ENCODE results near the gene NRXN3. TPM values are rescaled to one million over a fixed set of nuclear protein-coding genes. Genes with fewer than 3 reads are reported as not detected.

Gene NRXN3
- total and polyA plus RNA-seq, 2 of the 13 experiments (the other 11 are each of a cell fraction or from before 2014, with no cell fraction given), result 0.03 TPM; not detected in 1

DNA sequence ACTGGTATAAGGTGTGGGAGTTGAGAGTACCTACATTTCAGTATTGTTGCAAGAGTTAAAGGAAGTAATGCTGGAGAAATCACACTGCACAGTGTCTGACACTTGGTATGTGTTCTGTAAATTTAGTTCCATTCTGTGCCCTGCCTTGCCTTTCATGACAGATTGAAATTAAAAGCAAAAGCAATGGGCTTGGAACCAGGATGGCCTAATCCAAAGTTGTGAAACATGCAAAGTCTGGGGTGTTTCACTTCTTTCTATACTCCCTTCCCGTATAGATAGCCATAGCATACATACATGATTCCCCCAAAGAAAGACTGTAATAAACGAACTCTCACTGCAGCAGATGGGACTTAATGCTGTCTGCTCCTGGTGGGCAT lies 281.1 kb downstream of the NRXN3 start:
- in situ Hi-C loops (cut with HindIII; ENCODE audit: extremely low pct_ligation_motif_present, low pct_unique_long_range_greater_than_20kb), result no loop called here
- intact Hi-C loops (cut with micrococcal nuclease; ENCODE audit: unreplicated experiment), result no loop called here
- ChIA-PET CTCF (ENCODE audit: low intra/inter-chr PET ratio, low total read pairs) (no interaction called here), POLR2A (no interaction called here)
- FAIRE-seq (no peak), DNase-seq (ENCODE audit: low spot score) (no peak), ATAC-seq (no peak)
- Histone ChIP-seq H3K36me3 (replicated peaks in 1 of 2; ENCODE audit: control insufficient read depth in 1 of 2, insufficient read depth in 2 of 2, low read length in 2 of 2) (no peaks in the 10 kb centered on the region), H3K27ac (ENCODE audit: extremely low read length, insufficient read depth, low read length) (no peak overlapping the region), H3K9me3 (ENCODE audit: low read length) (no peaks in the 10 kb centered on the region), H2AFZ (ENCODE audit: low read length) (no peak overlapping the region), H3K79me2 (ENCODE audit: insufficient read depth, low read length) (no peaks in the 10 kb centered on the region), H4K20me1 (ENCODE audit: insufficient read depth, low read length) (no peaks in the 10 kb centered on the region), H3K4me2 (ENCODE audit: low read depth, low read length) (no peak overlapping the region), H3K27me3 (ENCODE audit: control insufficient read depth in 1 of 2, insufficient read depth in 2 of 2, low read length in 2 of 2) (no peaks in the 10 kb centered on the region), H3K4me3 (replicated peaks in 1 of 3; ENCODE audit: insufficient read depth in 1 of 3, low read depth in 2 of 3, low read length in 3 of 3) (no peak overlapping the region), H3K9ac (ENCODE audit: insufficient read depth, low read depth, low read length) (no peak overlapping the region), H3K4me1 (ENCODE audit: insufficient read depth, low read length) (no peaks in the 10 kb centered on the region)
- WGBS (ENCODE audit: low lambda C conversion rate), result 0% methylated on average over 2 of the region's 2 CpGs
- TF ChIP-seq ZNF724P (CRISPR knock-in tag; IDR thresholded peaks at IDR 0.05; ENCODE audit: borderline replicate concordance) (no peak), ETV6 (CRISPR knock-in tag; conservative IDR thresholded peaks at IDR 0.05) (no peak), ZNF570 (CRISPR knock-in tag; IDR thresholded peaks at IDR 0.05; ENCODE audit: borderline replicate concordance) (no peak)
- TF ChIP-seq, protein P1, sequence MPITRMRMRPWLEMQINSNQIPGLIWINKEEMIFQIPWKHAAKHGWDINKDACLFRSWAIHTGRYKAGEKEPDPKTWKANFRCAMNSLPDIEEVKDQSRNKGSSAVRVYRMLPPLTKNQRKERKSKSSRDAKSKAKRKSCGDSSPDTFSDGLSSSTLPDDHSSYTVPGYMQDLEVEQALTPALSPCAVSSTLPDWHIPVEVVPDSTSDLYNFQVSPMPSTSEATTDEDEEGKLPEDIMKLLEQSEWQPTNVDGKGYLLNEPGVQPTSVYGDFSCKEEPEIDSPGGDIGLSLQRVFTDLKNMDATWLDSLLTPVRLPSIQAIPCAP (CRISPR knock-in tag; IDR thresholded peaks at IDR 0.05; ENCODE audit: low read depth), result no peak
- TF ChIP-seq, protein P2, sequence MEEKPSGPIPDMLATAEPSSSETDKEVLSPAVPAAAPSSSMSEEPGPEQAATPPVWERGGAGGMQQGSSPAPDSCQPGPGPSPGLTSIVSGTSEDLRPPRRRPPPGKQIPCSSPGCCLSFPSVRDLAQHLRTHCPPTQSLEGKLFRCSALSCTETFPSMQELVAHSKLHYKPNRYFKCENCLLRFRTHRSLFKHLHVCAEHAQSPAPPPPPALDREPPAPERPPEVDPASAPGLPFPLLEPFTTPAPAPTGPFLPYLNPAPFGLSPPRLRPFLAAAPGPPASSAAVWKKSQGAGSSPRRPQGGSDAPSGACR (CRISPR knock-in tag; IDR thresholded peaks at IDR 0.05), result no peak
- no TSS peak for BruUV-seq (replicated peaks)

DNA sequence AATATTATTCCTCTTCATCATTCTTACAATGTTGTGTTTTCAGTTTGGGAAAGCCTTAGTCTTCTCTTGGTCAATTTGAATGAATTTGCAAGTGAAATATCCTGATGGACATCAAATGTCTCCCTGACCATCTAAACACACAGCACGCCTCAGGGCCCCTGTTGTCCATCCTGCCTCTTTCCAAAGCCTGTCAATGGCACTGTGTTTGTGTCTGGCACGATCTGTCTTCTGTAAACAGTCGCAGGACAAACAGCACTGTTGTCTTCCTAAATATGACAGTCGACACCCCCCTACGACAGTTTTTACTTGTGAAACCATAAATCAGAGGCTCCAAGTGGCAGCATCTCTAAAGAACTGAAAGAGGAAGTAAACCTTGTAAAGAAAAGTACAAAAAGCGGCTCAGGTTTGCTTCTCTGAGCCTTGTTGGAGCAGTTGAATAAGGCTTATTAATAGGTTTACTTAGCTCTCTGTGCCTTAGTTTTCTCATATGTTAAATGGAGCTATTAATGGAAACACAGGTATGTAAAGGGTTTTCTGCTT lies 285.8 kb downstream of the NRXN3 start:
- Histone ChIP-seq H2AFZ (ENCODE audit: low read length) (no peak overlapping the region), H3K4me1 (ENCODE audit: insufficient read depth, low read length) (no peaks in the 10 kb centered on the region), H3K4me2 (ENCODE audit: low read depth, low read length) (no peak overlapping the region), H3K27ac (ENCODE audit: extremely low read length, insufficient read depth, low read length) (no peak overlapping the region), H3K4me3 (replicated peaks in 1 of 3; ENCODE audit: insufficient read depth in 1 of 3, low read depth in 2 of 3, low read length in 3 of 3) (no peak overlapping the region), H3K9me3 (ENCODE audit: low read length) (no peaks in the 10 kb centered on the region), H3K36me3 (replicated peaks in 1 of 2; ENCODE audit: control insufficient read depth in 1 of 2, insufficient read depth in 2 of 2, low read length in 2 of 2) (no peaks in the 10 kb centered on the region), H4K20me1 (ENCODE audit: insufficient read depth, low read length) (no peaks in the 10 kb centered on the region), H3K27me3 (ENCODE audit: control insufficient read depth in 1 of 2, insufficient read depth in 2 of 2, low read length in 2 of 2) (no peaks in the 10 kb centered on the region), H3K9ac (ENCODE audit: insufficient read depth, low read depth, low read length) (no peak overlapping the region), H3K79me2 (ENCODE audit: insufficient read depth, low read length) (no peaks in the 10 kb centered on the region)
- in situ Hi-C loops (cut with HindIII; ENCODE audit: extremely low pct_ligation_motif_present, low pct_unique_long_range_greater_than_20kb), result no loop called here
- POLR2A ChIA-PET, result no interaction called here
- CTCF ChIA-PET (ENCODE audit: low intra/inter-chr PET ratio, low total read pairs), result no interaction called here
- no peak for DNase-seq (ENCODE audit: low spot score)
- intact Hi-C loops (cut with micrococcal nuclease; ENCODE audit: unreplicated experiment), result no loop called here
- WGBS (ENCODE audit: low lambda C conversion rate), result 2% methylated on average over 6 of the region's 6 CpGs
- FAIRE-seq, result no peak
- BruUV-seq (replicated peaks), result no TSS peak
- no peak for ATAC-seq
- TF ChIP-seq RBAK (CRISPR knock-in tag; IDR thresholded peaks at IDR 0.05) (no peak), DMAP1 (CRISPR knock-in tag; IDR thresholded peaks at IDR 0.05) (no peak), ZKSCAN8 (CRISPR knock-in tag; IDR thresholded peaks at IDR 0.05; ENCODE audit: borderline replicate concordance) (no peak), KLF6 (CRISPR knock-in tag; IDR thresholded peaks at IDR 0.05) (no peak), ZSCAN22 (CRISPR knock-in tag; IDR thresholded peaks at IDR 0.05) (no peak), FIP1L1 (IDR thresholded peaks at IDR 0.05; ENCODE audit: borderline replicate concordance, insufficient read depth, low read depth, low read length) (no peak), ZNF430 (CRISPR knock-in tag; IDR thresholded peaks at IDR 0.05) (no peak), ZNF775 (CRISPR knock-in tag; IDR thresholded peaks at IDR 0.05; ENCODE audit: borderline replicate concordance) (no peak)
- TF ChIP-seq, protein P3, sequence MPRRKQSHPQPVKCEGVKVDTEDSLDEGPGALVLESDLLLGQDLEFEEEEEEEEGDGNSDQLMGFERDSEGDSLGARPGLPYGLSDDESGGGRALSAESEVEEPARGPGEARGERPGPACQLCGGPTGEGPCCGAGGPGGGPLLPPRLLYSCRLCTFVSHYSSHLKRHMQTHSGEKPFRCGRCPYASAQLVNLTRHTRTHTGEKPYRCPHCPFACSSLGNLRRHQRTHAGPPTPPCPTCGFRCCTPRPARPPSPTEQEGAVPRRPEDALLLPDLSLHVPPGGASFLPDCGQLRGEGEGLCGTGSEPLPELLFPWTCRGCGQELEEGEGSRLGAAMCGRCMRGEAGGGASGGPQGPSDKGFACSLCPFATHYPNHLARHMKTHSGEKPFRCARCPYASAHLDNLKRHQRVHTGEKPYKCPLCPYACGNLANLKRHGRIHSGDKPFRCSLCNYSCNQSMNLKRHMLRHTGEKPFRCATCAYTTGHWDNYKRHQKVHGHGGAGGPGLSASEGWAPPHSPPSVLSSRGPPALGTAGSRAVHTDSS (CRISPR knock-in tag; conservative IDR thresholded peaks at IDR 0.05), result no peak
- TF ChIP-seq, protein P4, sequence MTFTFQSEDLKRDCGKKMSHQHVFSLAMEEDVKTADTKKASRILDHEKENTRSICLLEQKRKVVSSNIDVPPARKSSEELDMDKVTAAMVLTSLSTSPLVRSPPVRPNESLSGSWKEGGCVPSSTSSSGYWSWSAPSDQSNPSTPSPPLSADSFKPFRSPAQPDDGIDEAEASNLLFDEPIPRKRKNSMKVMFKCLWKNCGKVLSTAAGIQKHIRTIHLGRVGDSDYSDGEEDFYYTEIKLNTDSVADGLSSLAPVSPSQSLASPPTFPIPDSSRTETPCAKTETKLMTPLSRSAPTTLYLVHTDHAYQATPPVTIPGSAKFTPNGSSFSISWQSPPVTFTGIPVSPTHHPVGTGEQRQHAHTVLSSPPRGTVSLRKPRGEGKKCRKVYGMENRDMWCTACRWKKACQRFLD (CRISPR knock-in tag; IDR thresholded peaks at IDR 0.05; ENCODE audit: borderline replicate concordance), result no peak

Data from HepG2 (cell line).